Measurements from ENCODE around the gene SMARCAD1.

GRCh38 chr4:94226763-94227162, 19.1 kb downstream of the SMARCAD1 start:
- TF ChIP-seq CTCF (conservative IDR thresholded peaks at IDR 0.05 in 1 of 2, IDR thresholded peaks at IDR 0.05 in 1 of 2; ENCODE audit: extremely low read depth in 1 of 2, insufficient read depth in 1 of 2, low read depth in 1 of 2, low read length in 2 of 2) = no peak
- no peak for TF ChIP-seq EZH2 (IDR thresholded peaks at IDR 0.05; ENCODE audit: borderline replicate concordance, low read length)
